Type B pancreatic cell (in vitro differentiated cells): Measurements from ENCODE around the gene CEACAM4. TPM values are rescaled to one million over a fixed set of nuclear protein-coding genes. Genes with fewer than 3 reads are reported as not detected.

Experiments used
- DNase-seq: peaks from one replicate; pipeline ENCODE4 v3.0.0; 2021; ENCODE audit warnings: mixed read lengths; ENCODE audit not compliant: unreplicated experiment; ENCODE audit errors: extremely low spot score
- H3K27ac Mint-ChIP-seq: 2 replicates; pipeline ENCODE4 v1.8.0; 2021; ENCODE audit warnings: mild to moderate bottlenecking, mixed read lengths
- H3K27me3 Mint-ChIP-seq: 2 replicates; pipeline ENCODE4 v1.8.0; 2021; ENCODE audit warnings: mixed read lengths
- H3K36me3 Mint-ChIP-seq: 2 replicates; pipeline ENCODE4 v1.8.0; 2021; ENCODE audit warnings: mixed read lengths
- H3K4me1 Mint-ChIP-seq: one replicate; pipeline ENCODE4 v1.8.0; 2021; ENCODE audit warnings: mixed read lengths; ENCODE audit not compliant: unreplicated experiment
- H3K4me3 Mint-ChIP-seq: 2 replicates; pipeline ENCODE4 v1.8.0; 2021; ENCODE audit warnings: mild to moderate bottlenecking, mixed read lengths
- H3K9me3 Mint-ChIP-seq: 2 replicates; pipeline ENCODE4 v1.8.0; 2021; ENCODE audit warnings: mixed read lengths
- CTCF ChIP-seq: fragments of 200-600 bp; sonication (generic); conservative IDR thresholded peaks from 2 replicates; pipeline ENCODE4 v1.5.0; 2021; ENCODE audit warnings: antibody characterized with exemption, mild to moderate bottlenecking
- total RNA-seq: library from RNA; stranded (reverse); gene quantifications from 2 replicates; pipeline ENCODE4 v1.2.1, GENCODE V29; 2021; ENCODE audit warnings: low replicate concordance

The CEACAM4 gene
- total RNA-seq, 1 donor from 2014 or later: not detected

DNA sequence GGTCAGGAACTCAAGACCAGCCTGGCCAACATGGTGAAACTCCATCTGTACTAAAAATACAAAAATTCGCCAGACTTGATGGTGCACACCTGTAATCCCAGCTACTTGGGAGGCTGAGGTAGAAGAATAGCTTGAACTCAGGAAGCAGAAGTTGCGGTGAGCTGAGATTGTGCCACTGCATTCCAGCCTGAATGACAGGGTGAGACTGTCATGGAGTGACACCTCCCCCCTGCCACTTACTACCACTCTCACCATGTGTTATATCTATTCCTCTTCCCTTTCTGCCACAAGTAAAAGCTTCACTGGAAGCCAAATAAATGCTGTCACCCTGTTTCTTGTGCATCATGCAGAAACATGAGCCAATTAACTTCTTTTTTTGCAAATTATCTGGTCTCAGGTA is 10.6 kb upstream of the CEACAM4 start:
- no peak for DNase-seq
- Mint-ChIP-seq H3K27me3 (no peaks in the 10 kb centered on the region), H3K36me3 (no peaks in the 10 kb centered on the region), H3K9me3 (peaks cover 5% of the 10 kb centered on the region), H3K4me1 (no peaks in the 10 kb centered on the region), H3K4me3 (no peak overlapping the region), H3K27ac (no peak overlapping the region)
- TF ChIP-seq CTCF: no peak

DNA sequence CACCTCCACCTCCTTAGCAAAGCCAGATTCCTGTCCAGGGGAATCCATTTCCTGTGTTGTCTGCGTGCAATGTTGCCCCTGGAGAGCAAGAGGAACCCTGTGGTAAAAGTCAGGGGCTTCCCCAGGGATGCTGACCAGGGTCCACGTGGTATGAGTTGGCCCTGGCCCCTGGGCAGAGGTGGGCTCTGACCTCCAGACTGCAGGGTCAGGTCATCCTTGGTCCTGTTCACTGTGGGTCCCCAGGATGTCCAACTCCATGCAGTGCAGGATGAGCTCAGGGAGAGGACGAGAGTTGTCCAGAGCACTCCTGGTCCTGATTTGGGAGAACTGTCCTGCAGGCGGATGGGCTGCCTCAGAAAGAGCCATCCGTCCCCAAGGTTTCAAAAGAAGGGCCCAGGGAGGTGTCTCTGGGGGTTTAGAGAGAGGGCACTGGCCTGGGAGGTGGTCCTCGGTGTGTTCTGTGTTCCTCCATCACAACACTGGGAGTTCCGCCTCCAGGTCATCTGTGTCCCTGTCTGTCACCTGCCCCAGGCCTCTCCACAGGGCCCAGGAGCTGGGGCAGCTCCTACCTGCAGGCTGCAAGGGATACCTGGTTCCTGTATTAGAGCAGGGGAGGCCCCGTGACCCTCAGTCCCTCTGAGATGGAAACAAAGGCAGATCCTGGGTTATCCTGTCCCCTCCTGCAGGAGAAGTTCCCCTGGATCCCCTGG is 1.2 kb upstream of the CEACAM4 start:
- Mint-ChIP-seq H3K9me3 (no peaks in the 10 kb centered on the region), H3K36me3 (no peaks in the 10 kb centered on the region), H3K4me3 (no peak overlapping the region), H3K27me3 (no peaks in the 10 kb centered on the region), H3K4me1 (no peaks in the 10 kb centered on the region), H3K27ac (no peak overlapping the region)
- no peak for TF ChIP-seq CTCF
- DNase-seq: peak; percentile 56

- Mint-ChIP-seq H3K4me3 (no peak overlapping the region), H3K27me3 (no peaks in the 10 kb centered on the region), H3K9me3 (no peaks in the 10 kb centered on the region), H3K4me1 (no peaks in the 10 kb centered on the region), H3K27ac (no peak overlapping the region), H3K36me3 (no peaks in the 10 kb centered on the region)
- DNase-seq: peak; percentile 44
- no peak for TF ChIP-seq CTCF
Observed at GRCh38 chr19:41626278-41626677, 596 bp downstream of the CEACAM4 start.

DNA sequence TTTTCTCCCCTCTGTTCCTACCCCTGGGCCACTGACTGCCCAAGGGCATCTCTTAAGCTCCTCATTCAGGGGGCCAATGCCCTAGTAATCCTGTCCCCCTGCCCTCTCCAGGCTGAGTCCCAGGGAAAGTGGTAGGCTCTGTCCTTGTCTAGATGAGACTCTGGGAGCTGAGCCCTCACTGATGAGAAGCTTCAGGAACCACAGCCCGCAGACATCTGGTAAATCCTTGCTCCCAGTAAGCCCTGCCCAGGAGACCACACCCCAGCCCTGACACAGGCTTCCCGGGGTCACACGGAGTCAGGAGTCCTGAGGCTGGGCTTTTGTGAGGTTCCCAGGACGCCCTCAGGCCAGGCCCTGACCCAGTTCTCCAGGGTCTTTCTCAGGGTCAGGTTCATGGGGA is 1.9 kb downstream of the CEACAM4 start:
- no peaks in the 10 kb centered on the region for H3K36me3 Mint-ChIP-seq
- DNase-seq: peak; percentile 39
- H3K27me3 Mint-ChIP-seq: no peaks in the 10 kb centered on the region
- no peaks in the 10 kb centered on the region for H3K4me1 Mint-ChIP-seq
- H3K9me3 Mint-ChIP-seq: no peaks in the 10 kb centered on the region
- no peak overlapping the region for H3K4me3 Mint-ChIP-seq
- H3K27ac Mint-ChIP-seq: no peak overlapping the region
- no peak for TF ChIP-seq CTCF

GRCh38 chr19:41624515-41624914 is 2.4 kb downstream of the CEACAM4 start:
- peak; percentile 52 for DNase-seq
- no peak overlapping the region for H3K27ac Mint-ChIP-seq
- no peaks in the 10 kb centered on the region for H3K4me1 Mint-ChIP-seq
- no peak overlapping the region for H3K4me3 Mint-ChIP-seq
- no peak for TF ChIP-seq CTCF
- H3K27me3 Mint-ChIP-seq: no peaks in the 10 kb centered on the region
- H3K9me3 Mint-ChIP-seq: no peaks in the 10 kb centered on the region
- no peaks in the 10 kb centered on the region for H3K36me3 Mint-ChIP-seq

DNA sequence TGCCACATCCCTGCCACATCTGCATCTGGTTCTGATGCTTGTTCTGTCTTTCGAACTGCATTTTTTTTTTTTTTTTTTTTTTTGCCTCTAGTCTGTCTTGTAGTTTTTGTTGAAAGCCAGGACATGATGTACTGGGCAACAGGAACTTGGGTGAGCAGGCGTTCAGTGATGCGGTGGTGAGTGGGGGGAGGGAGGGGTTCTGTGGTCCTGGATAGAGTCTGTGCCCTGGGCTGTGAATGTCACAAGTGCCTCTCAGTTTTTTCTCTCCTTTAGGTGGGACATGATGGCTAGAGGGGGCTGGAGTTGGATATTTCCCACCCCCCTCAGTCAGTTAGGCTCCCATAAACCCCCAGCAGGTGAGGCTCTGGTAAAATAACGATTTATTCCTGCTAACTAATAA is 3.5 kb downstream of the CEACAM4 start:
- DNase-seq: no peak
- Mint-ChIP-seq H3K9me3 (no peaks in the 10 kb centered on the region), H3K4me3 (no peak overlapping the region), H3K4me1 (no peaks in the 10 kb centered on the region), H3K36me3 (no peaks in the 10 kb centered on the region), H3K27ac (no peak overlapping the region), H3K27me3 (no peaks in the 10 kb centered on the region)
- TF ChIP-seq CTCF: no peak
